ENCODE measurements around the gene HNRNPU. TPM values are rescaled to one million over a fixed set of nuclear protein-coding genes. Genes with fewer than 3 reads are reported as not detected.
A peak's percentile ranks its signal among the peaks of the same experiment; 100 is the strongest.

Gene HNRNPU
- total and polyA plus RNA-seq, 2 experiments from 2014 or later, result 422 to 687 TPM

DNA sequence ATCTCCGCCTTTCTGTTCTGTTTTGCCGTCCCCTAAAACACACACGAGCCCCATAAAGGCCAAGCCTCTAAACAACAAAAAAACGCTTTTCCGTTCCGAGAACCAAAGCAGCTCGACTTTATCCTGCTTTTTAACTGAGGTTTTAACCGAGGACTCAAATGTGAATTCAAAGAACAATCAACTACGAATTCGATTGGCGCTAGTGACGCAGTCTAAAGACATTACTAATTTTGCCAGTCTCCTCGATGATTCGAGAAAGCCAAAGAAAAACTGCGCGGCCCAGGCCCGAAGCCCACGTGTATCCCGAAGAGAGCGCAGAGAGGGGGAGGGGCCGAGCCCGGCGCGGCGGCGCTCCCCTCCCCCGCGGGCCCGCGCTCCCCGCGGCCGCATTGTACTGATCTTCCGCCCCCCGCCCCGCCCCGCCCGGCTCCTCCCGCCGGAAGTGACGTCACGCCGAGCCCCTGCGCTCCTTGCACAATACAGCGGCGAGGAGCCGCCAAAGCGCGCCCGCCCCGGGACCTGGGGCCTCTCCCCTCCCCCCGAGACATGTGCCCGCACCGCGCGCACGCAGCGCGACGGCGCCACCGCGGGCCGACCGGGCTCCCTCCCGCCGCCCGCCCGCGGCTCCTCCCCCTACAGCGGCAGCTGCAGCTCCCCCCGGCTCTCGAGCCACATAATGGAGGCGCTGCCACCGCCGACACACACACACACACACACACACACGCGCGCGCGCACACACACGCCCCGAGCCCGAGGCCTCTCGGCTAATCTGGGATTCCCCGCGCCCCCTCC is 1.4 kb downstream of the HNRNPU start:
- Mint-ChIP-seq H3K27me3 (ENCODE audit: insufficient read depth, low read depth, poor library complexity) (peaks cover 18% of the 10 kb centered on the region), H3K4me3 (peak overlapping the region; percentile 91), H3K4me1 (peaks cover 39% of the 10 kb centered on the region), H3K27ac (peak overlapping the region; percentile 99), H3K36me3 (ENCODE audit: low read depth) (peaks cover 60% of the 10 kb centered on the region), H3K9me3 (peaks cover 4% of the 10 kb centered on the region; the same call in 1 of the 3 replicates)
- TF ChIP-seq CREB1 (CRISPR knock-in tag; IDR thresholded peaks at IDR 0.05; ENCODE audit: low read depth) (peak; percentile 95), EZH2 (IDR thresholded peaks at IDR 0.05; ENCODE audit: low read depth, unreplicated experiment) (no peak)
- TF ChIP-seq, protein P1, sequence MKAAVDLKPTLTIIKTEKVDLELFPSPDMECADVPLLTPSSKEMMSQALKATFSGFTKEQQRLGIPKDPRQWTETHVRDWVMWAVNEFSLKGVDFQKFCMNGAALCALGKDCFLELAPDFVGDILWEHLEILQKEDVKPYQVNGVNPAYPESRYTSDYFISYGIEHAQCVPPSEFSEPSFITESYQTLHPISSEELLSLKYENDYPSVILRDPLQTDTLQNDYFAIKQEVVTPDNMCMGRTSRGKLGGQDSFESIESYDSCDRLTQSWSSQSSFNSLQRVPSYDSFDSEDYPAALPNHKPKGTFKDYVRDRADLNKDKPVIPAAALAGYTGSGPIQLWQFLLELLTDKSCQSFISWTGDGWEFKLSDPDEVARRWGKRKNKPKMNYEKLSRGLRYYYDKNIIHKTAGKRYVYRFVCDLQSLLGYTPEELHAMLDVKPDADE (IDR thresholded peaks at IDR 0.05), result peak; percentile 48; the same call in 1 of the 2 replicates
- peak; percentile 95 for DNase-seq (ENCODE audit: low spot score)
- H3K9me2 ChIP-seq (ENCODE audit: insufficient read depth), result no peaks in the 10 kb centered on the region
- H3K36me3 ChIP-seq (ENCODE audit: insufficient read depth), result peaks cover 30% of the 10 kb centered on the region
- peaks cover 76% of the 10 kb centered on the region for H3K79me2 ChIP-seq (replicated peaks; ENCODE audit: insufficient read depth)
- ATAC-seq, result peak; percentile 70
- H3K4me2 ChIP-seq, result peak overlapping the region; percentile 91
- H2AFZ ChIP-seq, result no peak overlapping the region
- peak overlapping the region; percentile 92 for H3K4me3 ChIP-seq
- H3F3A ChIP-seq (replicated peaks; ENCODE audit: low read depth), result peaks cover 22% of the 10 kb centered on the region
- peaks cover 48% of the 10 kb centered on the region for H4K20me1 ChIP-seq (replicated peaks; ENCODE audit: insufficient read depth)
- no peaks in the 10 kb centered on the region for H3K27me3 ChIP-seq (ENCODE audit: insufficient read depth)
- peaks cover 22% of the 10 kb centered on the region for H3K4me1 ChIP-seq (ENCODE audit: insufficient read depth)
- peak overlapping the region; percentile 98 for H3K27ac ChIP-seq (ENCODE audit: low read depth)

DNA sequence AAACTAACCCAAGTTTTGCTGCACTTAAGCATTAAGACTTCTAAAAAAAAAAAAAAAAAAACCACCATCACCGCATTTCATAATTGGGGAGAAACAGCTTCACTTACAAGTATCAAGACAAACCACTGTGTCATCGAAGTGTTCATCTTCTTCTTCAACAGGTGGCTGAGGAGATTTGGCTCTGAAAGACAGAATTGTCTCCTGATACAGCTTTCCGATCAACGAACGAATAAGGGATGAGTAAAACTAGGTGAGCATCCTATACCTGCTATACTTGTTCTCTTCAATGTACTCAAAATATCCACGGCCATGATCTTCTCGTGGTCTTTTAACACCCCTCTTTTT is 2.0 kb downstream of the HNRNPU start:
- Histone ChIP-seq H3K27ac (ENCODE audit: low read depth) (peak overlapping the region; percentile 98), H3K79me2 (replicated peaks; ENCODE audit: insufficient read depth) (peaks cover 82% of the 10 kb centered on the region), H3K4me3 (peak overlapping the region; percentile 92), H4K20me1 (replicated peaks; ENCODE audit: insufficient read depth) (peaks cover 54% of the 10 kb centered on the region), H3K4me1 (ENCODE audit: insufficient read depth) (peaks cover 22% of the 10 kb centered on the region), H3K36me3 (ENCODE audit: insufficient read depth) (peaks cover 35% of the 10 kb centered on the region), H2AFZ (no peak overlapping the region), H3K27me3 (ENCODE audit: insufficient read depth) (no peaks in the 10 kb centered on the region), H3K4me2 (peak overlapping the region; percentile 91), H3F3A (replicated peaks; ENCODE audit: low read depth) (peaks cover 27% of the 10 kb centered on the region), H3K9me2 (ENCODE audit: insufficient read depth) (no peaks in the 10 kb centered on the region)
- Mint-ChIP-seq H3K4me1 (peaks cover 44% of the 10 kb centered on the region), H3K36me3 (ENCODE audit: low read depth) (peaks cover 66% of the 10 kb centered on the region), H3K27me3 (ENCODE audit: insufficient read depth, low read depth, poor library complexity) (peaks cover 21% of the 10 kb centered on the region), H3K9me3 (peaks cover 4% of the 10 kb centered on the region; the same call in 1 of the 3 replicates), H3K27ac (peak overlapping the region; percentile 99), H3K4me3 (peak overlapping the region; percentile 91)
- ATAC-seq (no peak), DNase-seq (ENCODE audit: low spot score) (no peak)
- TF ChIP-seq STAT1 (IDR thresholded peaks at IDR 0.05; ENCODE audit: unreplicated experiment) (no peak), ZNF114 (CRISPR knock-in tag; IDR thresholded peaks at IDR 0.05) (no peak), JUNB (IDR thresholded peaks at IDR 0.05; ENCODE audit: unreplicated experiment) (no peak)
- TF ChIP-seq, protein P2, sequence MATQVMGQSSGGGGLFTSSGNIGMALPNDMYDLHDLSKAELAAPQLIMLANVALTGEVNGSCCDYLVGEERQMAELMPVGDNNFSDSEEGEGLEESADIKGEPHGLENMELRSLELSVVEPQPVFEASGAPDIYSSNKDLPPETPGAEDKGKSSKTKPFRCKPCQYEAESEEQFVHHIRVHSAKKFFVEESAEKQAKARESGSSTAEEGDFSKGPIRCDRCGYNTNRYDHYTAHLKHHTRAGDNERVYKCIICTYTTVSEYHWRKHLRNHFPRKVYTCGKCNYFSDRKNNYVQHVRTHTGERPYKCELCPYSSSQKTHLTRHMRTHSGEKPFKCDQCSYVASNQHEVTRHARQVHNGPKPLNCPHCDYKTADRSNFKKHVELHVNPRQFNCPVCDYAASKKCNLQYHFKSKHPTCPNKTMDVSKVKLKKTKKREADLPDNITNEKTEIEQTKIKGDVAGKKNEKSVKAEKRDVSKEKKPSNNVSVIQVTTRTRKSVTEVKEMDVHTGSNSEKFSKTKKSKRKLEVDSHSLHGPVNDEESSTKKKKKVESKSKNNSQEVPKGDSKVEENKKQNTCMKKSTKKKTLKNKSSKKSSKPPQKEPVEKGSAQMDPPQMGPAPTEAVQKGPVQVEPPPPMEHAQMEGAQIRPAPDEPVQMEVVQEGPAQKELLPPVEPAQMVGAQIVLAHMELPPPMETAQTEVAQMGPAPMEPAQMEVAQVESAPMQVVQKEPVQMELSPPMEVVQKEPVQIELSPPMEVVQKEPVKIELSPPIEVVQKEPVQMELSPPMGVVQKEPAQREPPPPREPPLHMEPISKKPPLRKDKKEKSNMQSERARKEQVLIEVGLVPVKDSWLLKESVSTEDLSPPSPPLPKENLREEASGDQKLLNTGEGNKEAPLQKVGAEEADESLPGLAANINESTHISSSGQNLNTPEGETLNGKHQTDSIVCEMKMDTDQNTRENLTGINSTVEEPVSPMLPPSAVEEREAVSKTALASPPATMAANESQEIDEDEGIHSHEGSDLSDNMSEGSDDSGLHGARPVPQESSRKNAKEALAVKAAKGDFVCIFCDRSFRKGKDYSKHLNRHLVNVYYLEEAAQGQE (IDR thresholded peaks at IDR 0.05; ENCODE audit: unreplicated experiment), result no peak

Data from GM23338 (cell line).